Measurements from ENCODE around the gene RAB27A. TPM values are rescaled to one million over a fixed set of nuclear protein-coding genes. Genes with fewer than 3 reads are reported as not detected.

RAB27A gene
- total RNA-seq, 2 experiments from 2014 or later = 122 to 125 TPM

- ChIA-PET CTCF (interaction anchor here (0.6 to 1.4 kb wide), 6 partner anchors 11 to 359 kb away, joined by 3 to 4 read pairs (median 3); no protein-coding TSS in a partner anchor), POLR2A (interaction anchor here (0.6 to 2.1 kb wide), 10 partner anchors 11 to 98 kb away, joined by 3 to 11 read pairs (median 4); partner anchors contain the start of genes PIGB, PIGBOS1 and RSL24D1)
- H3K4me3 Mint-ChIP-seq = peak overlapping the region; percentile 47
- ATAC-seq (peak; percentile 74), DNase-seq (peak; percentile 78)
- peaks cover 67% of the 10 kb centered on the region for H3K36me3 Mint-ChIP-seq (ENCODE audit: low read depth)
- no peaks in the 10 kb centered on the region for H3K9me3 Mint-ChIP-seq
- TF ChIP-seq, protein P1, sequence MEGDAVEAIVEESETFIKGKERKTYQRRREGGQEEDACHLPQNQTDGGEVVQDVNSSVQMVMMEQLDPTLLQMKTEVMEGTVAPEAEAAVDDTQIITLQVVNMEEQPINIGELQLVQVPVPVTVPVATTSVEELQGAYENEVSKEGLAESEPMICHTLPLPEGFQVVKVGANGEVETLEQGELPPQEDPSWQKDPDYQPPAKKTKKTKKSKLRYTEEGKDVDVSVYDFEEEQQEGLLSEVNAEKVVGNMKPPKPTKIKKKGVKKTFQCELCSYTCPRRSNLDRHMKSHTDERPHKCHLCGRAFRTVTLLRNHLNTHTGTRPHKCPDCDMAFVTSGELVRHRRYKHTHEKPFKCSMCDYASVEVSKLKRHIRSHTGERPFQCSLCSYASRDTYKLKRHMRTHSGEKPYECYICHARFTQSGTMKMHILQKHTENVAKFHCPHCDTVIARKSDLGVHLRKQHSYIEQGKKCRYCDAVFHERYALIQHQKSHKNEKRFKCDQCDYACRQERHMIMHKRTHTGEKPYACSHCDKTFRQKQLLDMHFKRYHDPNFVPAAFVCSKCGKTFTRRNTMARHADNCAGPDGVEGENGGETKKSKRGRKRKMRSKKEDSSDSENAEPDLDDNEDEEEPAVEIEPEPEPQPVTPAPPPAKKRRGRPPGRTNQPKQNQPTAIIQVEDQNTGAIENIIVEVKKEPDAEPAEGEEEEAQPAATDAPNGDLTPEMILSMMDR (IDR thresholded peaks at IDR 0.05) = no peak
- H3K27me3 Mint-ChIP-seq = no peaks in the 10 kb centered on the region
- intact Hi-C loops (cut with micrococcal nuclease) = loop anchor here (1.0 to 2.0 kb wide), 2 partner anchors 61 to 69 kb away; no protein-coding TSS in a partner anchor
- peaks cover 77% of the 10 kb centered on the region for H3K4me1 Mint-ChIP-seq (ENCODE audit: low read depth)
- peak overlapping the region; percentile 95 for H3K27ac Mint-ChIP-seq
These were observed 68.3 kb downstream of the RAB27A start for GRCh38 chr15:55221090-55222011.

DNA sequence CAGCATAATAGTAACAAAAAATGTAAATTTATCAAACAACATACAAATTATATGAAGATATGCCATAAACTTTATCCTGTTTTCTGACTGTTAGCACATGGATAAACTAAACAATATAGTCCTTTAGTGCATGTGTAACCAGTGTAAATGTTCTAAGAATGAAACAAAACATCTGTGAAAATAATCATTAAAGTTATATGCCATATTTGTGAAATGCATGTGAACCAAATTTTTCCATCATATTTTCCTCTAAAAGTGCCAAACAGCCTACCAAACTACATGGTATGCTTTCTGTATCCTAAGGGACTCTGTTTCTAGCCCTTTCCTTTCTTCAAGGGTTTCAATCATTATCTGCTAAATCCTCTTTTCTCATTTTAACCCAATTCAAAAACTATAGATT is 69.0 kb downstream of the RAB27A start:
- no peaks in the 10 kb centered on the region for H3K27me3 Mint-ChIP-seq
- H3K27ac Mint-ChIP-seq = peak overlapping the region; percentile 95
- peaks cover 70% of the 10 kb centered on the region for H3K4me1 Mint-ChIP-seq (ENCODE audit: low read depth)
- H3K36me3 Mint-ChIP-seq (ENCODE audit: low read depth) = peaks cover 63% of the 10 kb centered on the region
- peak overlapping the region; percentile 47 for H3K4me3 Mint-ChIP-seq
- no peaks in the 10 kb centered on the region for H3K9me3 Mint-ChIP-seq
- ChIA-PET POLR2A (interaction anchor here (0.7 to 2.1 kb wide), 6 partner anchors 12 to 68 kb away, joined by 3 to 11 read pairs (median 4); partner anchors contain the start of gene RSL24D1), CTCF (interaction anchor here (1.4 kb wide), 2 partner anchors 23 to 219 kb away, joined by 4 read pairs; no protein-coding TSS in a partner anchor)
- ATAC-seq (no peak), DNase-seq (no peak)
- TF ChIP-seq, protein P1 (IDR thresholded peaks at IDR 0.05) = no peak
- intact Hi-C loops (cut with micrococcal nuclease) = loop anchor here (1.0 kb wide), 1 partner anchor 70 kb away; no protein-coding TSS in a partner anchor

GRCh38 chr15:55218056-55218455 is 71.6 kb downstream of the RAB27A start:
- DNase-seq (no peak), ATAC-seq (no peak)
- CTCF ChIA-PET = interaction anchor here (0.7 to 6.1 kb wide), 20 partner anchors 9 to 221 kb away, joined by 3 to 59 read pairs (median 4); partner anchors contain the start of genes PIGB and PIGBOS1
- intact Hi-C loops (cut with micrococcal nuclease) = loop anchor here (10.0 kb wide), 1 partner anchor 217 kb away; no protein-coding TSS in a partner anchor
- H3K27me3 Mint-ChIP-seq = no peaks in the 10 kb centered on the region
- POLR2A ChIA-PET = interaction anchor here (0.8 to 1.8 kb wide), 6 partner anchors 10 to 73 kb away, joined by 3 to 6 read pairs (median 4); no protein-coding TSS in a partner anchor
- no peak overlapping the region for H3K4me3 Mint-ChIP-seq
- H3K36me3 Mint-ChIP-seq (ENCODE audit: low read depth) = peaks cover 58% of the 10 kb centered on the region
- H3K27ac Mint-ChIP-seq = peak overlapping the region; percentile 76
- TF ChIP-seq, protein P1 (IDR thresholded peaks at IDR 0.05) = no peak
- no peaks in the 10 kb centered on the region for H3K9me3 Mint-ChIP-seq
- H3K4me1 Mint-ChIP-seq (ENCODE audit: low read depth) = peaks cover 48% of the 10 kb centered on the region

DNA sequence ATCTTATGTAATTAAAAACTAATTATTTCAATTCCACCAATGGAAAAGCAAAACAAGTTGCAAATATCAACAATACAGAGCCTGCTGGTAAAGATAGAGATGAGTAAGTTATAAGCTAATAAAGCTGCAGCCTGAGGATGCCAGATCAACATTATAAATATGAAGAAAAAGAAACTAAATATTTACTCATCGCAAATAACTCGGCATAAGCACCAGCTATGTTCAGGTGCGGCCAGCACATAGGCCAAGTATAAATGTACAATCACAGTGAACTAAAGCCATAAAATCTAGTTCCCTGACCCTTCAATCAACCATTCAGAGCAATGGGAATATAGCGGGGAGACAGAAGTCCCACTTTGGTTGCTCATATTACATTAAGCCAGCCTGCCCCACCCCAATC is 85.1 kb downstream of the RAB27A start:
- peaks cover 32% of the 10 kb centered on the region for H3K36me3 Mint-ChIP-seq (ENCODE audit: low read depth)
- H3K9me3 Mint-ChIP-seq = no peaks in the 10 kb centered on the region
- H3K27me3 Mint-ChIP-seq = no peaks in the 10 kb centered on the region
- H3K27ac Mint-ChIP-seq = no peak overlapping the region
- POLR2A ChIA-PET = no interaction called here
- intact Hi-C loops (cut with micrococcal nuclease) = no loop called here
- TF ChIP-seq, protein P1 (IDR thresholded peaks at IDR 0.05) = no peak
- CTCF ChIA-PET = no interaction called here
- ATAC-seq = no peak
- no peaks in the 10 kb centered on the region for H3K4me1 Mint-ChIP-seq (ENCODE audit: low read depth)
- no peak for DNase-seq
- no peak overlapping the region for H3K4me3 Mint-ChIP-seq
